Measurements from ENCODE around the gene RNU6-9. TPM values are rescaled to one million over a fixed set of nuclear protein-coding genes. Genes with fewer than 3 reads are reported as not detected.

The RNU6-9 gene
- total RNA-seq, 1 donor from 2014 or later = not detected

GRCh38 chr19:927780-928401 lies 34.6 kb downstream of the RNU6-9 start:
- H3K27me3 Mint-ChIP-seq (ENCODE audit: unreplicated experiment) = peaks cover 5% of the 10 kb centered on the region
- peaks cover 5% of the 10 kb centered on the region for H3K4me1 Mint-ChIP-seq (ENCODE audit: low read depth, unreplicated experiment)
- peak overlapping the region; percentile 77 for H3K4me3 Mint-ChIP-seq (ENCODE audit: unreplicated experiment)
- no peak for DNase-seq
- peak overlapping the region; percentile 38 for H3K27ac Mint-ChIP-seq (ENCODE audit: unreplicated experiment)
- no peaks in the 10 kb centered on the region for H3K36me3 Mint-ChIP-seq (ENCODE audit: unreplicated experiment)
- TF ChIP-seq CTCF (IDR thresholded peaks at IDR 0.05; ENCODE audit: partially characterized antibody, unreplicated experiment) = no peak
- H3K9me3 Mint-ChIP-seq (ENCODE audit: unreplicated experiment) = peaks cover 8% of the 10 kb centered on the region

- Mint-ChIP-seq H3K27me3 (ENCODE audit: unreplicated experiment) (peaks cover 8% of the 10 kb centered on the region), H3K9me3 (ENCODE audit: unreplicated experiment) (peaks cover 10% of the 10 kb centered on the region), H3K36me3 (ENCODE audit: unreplicated experiment) (no peaks in the 10 kb centered on the region), H3K4me3 (ENCODE audit: unreplicated experiment) (peak overlapping the region; percentile 55), H3K27ac (ENCODE audit: unreplicated experiment) (peak overlapping the region; percentile 38), H3K4me1 (ENCODE audit: low read depth, unreplicated experiment) (peaks cover 4% of the 10 kb centered on the region)
- DNase-seq = no peak
- no peak for TF ChIP-seq CTCF (IDR thresholded peaks at IDR 0.05; ENCODE audit: partially characterized antibody, unreplicated experiment)
Observed at GRCh38 chr19:928471-929202, 35.4 kb downstream of the RNU6-9 start.

GRCh38 chr19:929203-929890 lies 36.1 kb downstream of the RNU6-9 start:
- H3K4me3 Mint-ChIP-seq (ENCODE audit: unreplicated experiment) = no peak overlapping the region
- no peak for TF ChIP-seq CTCF (IDR thresholded peaks at IDR 0.05; ENCODE audit: partially characterized antibody, unreplicated experiment)
- peaks cover 7% of the 10 kb centered on the region for H3K4me1 Mint-ChIP-seq (ENCODE audit: low read depth, unreplicated experiment)
- peaks cover 9% of the 10 kb centered on the region for H3K9me3 Mint-ChIP-seq (ENCODE audit: unreplicated experiment)
- H3K27me3 Mint-ChIP-seq (ENCODE audit: unreplicated experiment) = peaks cover 8% of the 10 kb centered on the region
- H3K36me3 Mint-ChIP-seq (ENCODE audit: unreplicated experiment) = no peaks in the 10 kb centered on the region
- no peak for DNase-seq
- no peak overlapping the region for H3K27ac Mint-ChIP-seq (ENCODE audit: unreplicated experiment)

GRCh38 chr19:929891-930258 lies 36.6 kb downstream of the RNU6-9 start:
- no peak overlapping the region for H3K4me3 Mint-ChIP-seq (ENCODE audit: unreplicated experiment)
- TF ChIP-seq CTCF (IDR thresholded peaks at IDR 0.05; ENCODE audit: partially characterized antibody, unreplicated experiment) = no peak
- H3K36me3 Mint-ChIP-seq (ENCODE audit: unreplicated experiment) = no peaks in the 10 kb centered on the region
- no peak for DNase-seq
- peaks cover 9% of the 10 kb centered on the region for H3K9me3 Mint-ChIP-seq (ENCODE audit: unreplicated experiment)
- no peak overlapping the region for H3K27ac Mint-ChIP-seq (ENCODE audit: unreplicated experiment)
- H3K27me3 Mint-ChIP-seq (ENCODE audit: unreplicated experiment) = peaks cover 8% of the 10 kb centered on the region
- H3K4me1 Mint-ChIP-seq (ENCODE audit: low read depth, unreplicated experiment) = peaks cover 7% of the 10 kb centered on the region
